ENCODE results near the gene FAM78A. TPM values are rescaled to one million over a fixed set of nuclear protein-coding genes. Genes with fewer than 3 reads are reported as not detected.
A peak's percentile ranks its signal among the peaks of the same experiment; 100 is the strongest.
"Not testable (repeated sequence)": the region's sequence is repeated elsewhere in the genome, so short reads cannot be mapped to it uniquely, and the experiment has no call there.

Gene FAM78A
- total and polyA plus RNA-seq, 8 donors, result 0.85 to 3.5 (median 1.6) TPM; not detected in 1

DNA sequence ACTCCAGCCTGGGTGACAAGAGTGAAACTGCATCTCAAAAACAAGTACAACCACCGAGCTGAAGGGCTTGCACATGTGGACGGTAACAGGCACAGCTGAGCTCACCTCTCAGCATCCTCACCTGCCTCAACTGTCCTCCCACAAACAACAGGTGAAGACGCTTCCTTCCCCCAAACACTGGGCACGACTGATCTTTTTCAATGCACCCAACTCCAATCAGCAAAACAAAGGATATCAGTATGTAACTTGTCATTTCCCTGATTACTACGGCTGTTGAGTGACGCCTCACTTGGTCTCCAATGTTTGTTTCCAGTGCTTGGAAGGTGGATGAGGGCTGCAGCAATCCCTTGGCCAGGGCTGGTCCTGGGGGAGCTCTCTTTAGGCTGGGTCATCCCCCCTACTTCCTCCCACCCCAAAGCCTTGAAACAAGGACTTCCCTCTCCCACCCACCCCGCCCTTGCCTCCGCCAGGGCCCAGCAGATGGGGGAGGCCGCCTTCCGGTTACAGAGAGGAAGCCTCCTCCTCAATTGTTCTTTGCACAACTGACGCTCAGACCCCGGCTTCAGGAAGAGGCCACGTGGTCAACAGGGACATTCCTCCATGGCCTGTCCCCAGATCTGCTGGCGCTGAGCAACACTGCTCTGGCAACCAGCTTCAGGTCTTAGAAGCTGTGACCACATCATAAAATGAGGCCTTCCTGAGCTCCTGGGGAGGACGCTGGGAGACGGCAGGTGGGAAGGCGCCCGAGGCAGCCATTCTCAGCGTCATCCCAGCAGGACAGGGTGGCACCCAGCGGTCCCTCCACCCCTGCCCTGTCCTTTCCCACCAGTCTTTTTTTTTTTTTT is 5.9 kb downstream of the FAM78A start:
- DNase-seq, result peak; percentile 46 to 65
- TF ChIP-seq POLR2A (IDR thresholded peaks at IDR 0.05), result no peak
- peak; percentile 15 to 34 (median 19) for TF ChIP-seq POLR2AphosphoS5 (IDR thresholded peaks at IDR 0.05)
- no peaks in the 10 kb centered on the region for H3K9me3 ChIP-seq
- peaks cover 0 to 9% (median 0%) of the 10 kb centered on the region in 3 donors for H3K27me3 ChIP-seq
- no peak overlapping the region for H3K4me3 ChIP-seq
- peaks cover 0 to 68% (median 12%) of the 10 kb centered on the region in 4 donors for H3K4me1 ChIP-seq
- H3K36me3 ChIP-seq, result no peaks in the 10 kb centered on the region
- WGBS, 5 donors, result 54 to 65% (median 60%) methylated on average over 18 to 20 of the region's 20 CpGs
- intact Hi-C loops (cut with DNase I; ENCODE audit: low total_unique reads), result no loop called here
- peak overlapping the region; percentile 63 to 84 (median 76) for H3K27ac ChIP-seq

DNA sequence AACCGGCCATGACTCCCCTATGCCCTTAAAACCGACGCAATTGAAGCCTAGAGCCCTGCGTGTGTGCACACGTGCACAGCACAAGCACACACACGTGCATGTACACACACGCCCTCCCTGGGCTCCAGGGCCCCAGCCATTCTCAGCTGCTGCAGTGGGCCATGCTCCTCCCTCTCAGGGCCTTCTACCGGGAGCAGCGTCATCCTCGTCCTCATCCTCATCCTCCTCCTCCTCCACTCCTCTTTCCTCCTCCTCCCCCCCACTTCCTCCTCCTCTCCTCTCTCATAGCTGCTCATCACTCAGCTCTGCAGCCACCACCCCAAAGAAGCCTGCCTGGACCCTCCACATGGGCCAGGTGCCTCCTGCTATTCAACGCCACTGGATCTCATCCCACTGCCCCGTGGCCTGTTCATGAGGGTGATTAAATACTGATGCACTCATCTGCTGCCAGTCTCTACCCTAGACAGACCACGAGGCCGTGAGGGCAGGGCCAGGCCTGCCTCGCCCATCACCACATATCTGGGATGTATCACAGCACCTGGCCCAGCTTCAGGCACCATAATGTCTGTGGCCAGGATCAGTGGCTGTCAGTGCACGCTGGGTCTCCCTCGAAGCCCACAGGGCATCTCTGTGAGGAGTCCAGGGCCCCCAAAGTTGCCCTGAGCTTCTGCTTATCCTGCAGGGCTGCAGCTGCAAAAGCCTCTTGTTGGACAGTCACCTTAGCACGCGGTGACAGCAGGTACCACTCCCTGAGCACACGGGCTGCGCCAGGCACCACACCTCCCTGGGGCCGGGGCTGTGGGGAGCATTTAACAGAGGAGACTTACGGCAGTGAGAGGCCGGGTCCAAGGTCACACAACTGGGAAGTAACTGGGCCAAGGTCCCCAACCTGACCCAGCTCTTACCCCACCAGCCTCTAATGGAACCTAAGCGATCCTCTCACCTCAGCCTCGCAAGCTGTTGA is 9.8 kb downstream of the FAM78A start:
- no peaks in the 10 kb centered on the region for H3K9me3 ChIP-seq
- H3K27me3 ChIP-seq, result no peaks in the 10 kb centered on the region
- WGBS, 5 donors, result 56 to 69% (median 62%) methylated on average over 18 to 26 of the region's 26 CpGs
- peaks cover 0 to 78% (median 10%) of the 10 kb centered on the region in 4 donors for H3K4me1 ChIP-seq
- H3K4me3 ChIP-seq, result no peak overlapping the region
- intact Hi-C loops (cut with DNase I; ENCODE audit: low total_unique reads), result no loop called here
- peak overlapping the region in 2 of 5 donors; percentile 30 to 39 for H3K27ac ChIP-seq
- DNase-seq, result peak in 1 of 2 donors; percentile 34
- peaks cover 0 to 4% (median 0%) of the 10 kb centered on the region in 4 donors for H3K36me3 ChIP-seq
- no peak for TF ChIP-seq EP300 (IDR thresholded peaks at IDR 0.05)
- TF ChIP-seq, protein P1, sequence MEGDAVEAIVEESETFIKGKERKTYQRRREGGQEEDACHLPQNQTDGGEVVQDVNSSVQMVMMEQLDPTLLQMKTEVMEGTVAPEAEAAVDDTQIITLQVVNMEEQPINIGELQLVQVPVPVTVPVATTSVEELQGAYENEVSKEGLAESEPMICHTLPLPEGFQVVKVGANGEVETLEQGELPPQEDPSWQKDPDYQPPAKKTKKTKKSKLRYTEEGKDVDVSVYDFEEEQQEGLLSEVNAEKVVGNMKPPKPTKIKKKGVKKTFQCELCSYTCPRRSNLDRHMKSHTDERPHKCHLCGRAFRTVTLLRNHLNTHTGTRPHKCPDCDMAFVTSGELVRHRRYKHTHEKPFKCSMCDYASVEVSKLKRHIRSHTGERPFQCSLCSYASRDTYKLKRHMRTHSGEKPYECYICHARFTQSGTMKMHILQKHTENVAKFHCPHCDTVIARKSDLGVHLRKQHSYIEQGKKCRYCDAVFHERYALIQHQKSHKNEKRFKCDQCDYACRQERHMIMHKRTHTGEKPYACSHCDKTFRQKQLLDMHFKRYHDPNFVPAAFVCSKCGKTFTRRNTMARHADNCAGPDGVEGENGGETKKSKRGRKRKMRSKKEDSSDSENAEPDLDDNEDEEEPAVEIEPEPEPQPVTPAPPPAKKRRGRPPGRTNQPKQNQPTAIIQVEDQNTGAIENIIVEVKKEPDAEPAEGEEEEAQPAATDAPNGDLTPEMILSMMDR (IDR thresholded peaks at IDR 0.05), result no peak
- TF ChIP-seq POLR2A (IDR thresholded peaks at IDR 0.05), result no peak
- TF ChIP-seq POLR2AphosphoS5 (IDR thresholded peaks at IDR 0.05), result no peak

DNA sequence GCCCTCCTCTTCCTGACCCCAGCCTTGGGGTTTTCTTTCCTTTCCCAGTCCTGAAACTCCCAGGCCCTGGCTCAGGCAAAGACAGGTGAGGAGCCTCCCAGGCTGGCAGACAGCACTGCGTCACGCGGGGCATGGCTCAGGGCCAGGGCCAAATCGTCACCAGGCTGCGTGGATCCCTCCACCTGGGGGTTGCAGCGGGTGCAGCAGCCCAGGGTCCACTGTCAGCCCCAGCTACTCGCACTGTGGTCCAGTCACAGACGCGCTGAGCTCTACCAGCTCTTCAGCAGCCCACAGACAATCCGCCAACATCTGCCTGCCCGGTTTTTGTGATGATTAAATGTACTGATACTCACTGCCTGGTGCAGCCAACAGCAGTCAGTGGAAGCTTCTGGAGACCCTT is 12.1 kb downstream of the FAM78A start:
- Histone ChIP-seq H3K9me3 (no peaks in the 10 kb centered on the region), H3K27me3 (peaks cover 0 to 3% (median 0%) of the 10 kb centered on the region in 3 donors), H3K4me3 (no peak overlapping the region), H3K27ac (no peak overlapping the region), H3K36me3 (peaks cover 13 to 27% (median 16%) of the 10 kb centered on the region in 4 donors), H3K4me1 (peaks cover 0 to 57% (median 8%) of the 10 kb centered on the region in 4 donors)
- TF ChIP-seq EP300 (IDR thresholded peaks at IDR 0.05), result no peak
- no peak for TF ChIP-seq POLR2A (IDR thresholded peaks at IDR 0.05)
- TF ChIP-seq, protein P1 (IDR thresholded peaks at IDR 0.05), result no peak
- no peak for TF ChIP-seq POLR2AphosphoS5 (IDR thresholded peaks at IDR 0.05)
- 58 to 76% (median 72%) methylated on average over 6 to 11 of the region's 11 CpGs for WGBS, 5 donors
- intact Hi-C loops (cut with DNase I; ENCODE audit: low total_unique reads), result no loop called here
- DNase-seq, result peak in 1 of 2 donors; percentile 2

DNA sequence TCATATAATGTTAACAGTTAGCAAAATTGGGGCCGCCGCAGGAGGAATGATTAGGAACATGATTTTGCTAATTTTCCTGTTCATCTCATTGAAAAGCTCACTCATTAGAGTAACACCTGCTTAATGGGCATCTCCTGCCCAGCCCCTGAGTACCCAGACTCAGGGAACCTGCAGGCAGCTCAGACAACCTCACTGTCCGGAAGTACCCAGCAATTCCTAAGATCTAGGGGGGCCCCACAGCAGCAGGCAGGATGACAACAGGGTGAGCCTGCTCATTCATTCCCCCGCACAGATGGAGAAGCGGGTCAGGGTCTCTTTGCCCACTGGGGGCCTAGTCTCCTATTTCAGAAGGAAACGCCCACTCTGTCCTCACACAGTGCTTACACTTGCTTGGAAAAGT is 12.6 kb downstream of the FAM78A start:
- WGBS, 5 donors, result 85 to 96% (median 91%) methylated on average over 3 to 6 of the region's 6 CpGs

DNA sequence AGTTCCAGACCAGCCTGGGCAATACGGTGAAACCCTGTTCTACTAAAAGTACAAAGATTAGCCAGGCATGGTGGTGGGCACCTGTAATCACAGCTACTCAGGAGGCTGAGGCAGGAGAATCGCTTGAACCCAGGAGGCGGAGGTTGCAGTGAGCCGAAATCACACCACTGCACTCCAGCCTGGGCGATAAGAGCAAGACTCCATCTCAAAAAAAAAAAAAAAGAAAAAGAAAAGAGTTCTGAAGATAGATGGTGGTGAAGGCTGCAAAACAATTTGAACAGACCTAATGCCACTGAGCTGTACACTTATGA is 13.3 kb downstream of the FAM78A start:
- WGBS, 5 donors, result 87 to 95% (median 93%) methylated on average over 5 of the region's 5 CpGs
- Histone ChIP-seq H3K27ac (peak overlapping the region in 1 of 5 donors; percentile 17), H3K36me3 (peaks cover 13 to 30% (median 20%) of the 10 kb centered on the region in 4 donors), H3K4me1 (peaks cover 0 to 53% (median 6%) of the 10 kb centered on the region in 4 donors), H3K27me3 (peaks cover 0 to 15% (median 0%) of the 10 kb centered on the region in 3 donors)
- H3K4me3 ChIP-seq; intact Hi-C loops (cut with DNase I; ENCODE audit: low total_unique reads); DNase-seq; H3K9me3 ChIP-seq: not testable (repeated sequence)

More for the DNA sequence above, 12.6 kb downstream of the FAM78A start:
- no peak overlapping the region for H3K27ac ChIP-seq
- intact Hi-C loops (cut with DNase I; ENCODE audit: low total_unique reads), result no loop called here
- DNase-seq, result no peak
- TF ChIP-seq, protein P1 (IDR thresholded peaks at IDR 0.05), result no peak
- TF ChIP-seq POLR2AphosphoS5 (IDR thresholded peaks at IDR 0.05) (no peak), EP300 (IDR thresholded peaks at IDR 0.05) (no peak), POLR2A (IDR thresholded peaks at IDR 0.05) (no peak)
- no peak overlapping the region for H3K4me3 ChIP-seq
- no peaks in the 10 kb centered on the region for H3K9me3 ChIP-seq
- H3K4me1 ChIP-seq, result peaks cover 0 to 54% (median 8%) of the 10 kb centered on the region in 4 donors
- peaks cover 13 to 30% (median 20%) of the 10 kb centered on the region in 4 donors for H3K36me3 ChIP-seq
- H3K27me3 ChIP-seq, result peaks cover 0 to 8% (median 0%) of the 10 kb centered on the region in 3 donors
